Measurements from ENCODE around the gene CYB5B.
"Not testable (repeated sequence)": the region's sequence is repeated elsewhere in the genome, so short reads cannot be mapped to it uniquely, and the experiment has no call there.

CYB5B gene

GRCh38 chr16:69413045-69413664, 11.3 kb upstream of the CYB5B start:
- H3K4me3 ChIP-seq (ENCODE audit: low read depth, low read length): no peak overlapping the region
- no peak for TF ChIP-seq CTCF (IDR thresholded peaks at IDR 0.05; ENCODE audit: low read depth, low read length, missing control alignments)
- no peak for DNase-seq (ENCODE audit: low read depth)
- in situ Hi-C loops (cut with HindIII; ENCODE audit: low sequenced_read_pairs): loop anchor here (5.0 to 25.0 kb wide), 2 partner anchors 99 to 349 kb away; partner anchors contain the start of genes NOB1 and WWP2

GRCh38 chr16:69417520-69418199, 6.8 kb upstream of the CYB5B start:
- in situ Hi-C loops (cut with HindIII; ENCODE audit: low sequenced_read_pairs): loop anchor here (25.0 kb wide), 1 partner anchor 345 kb away; the partner anchor contains the start of genes NOB1 and WWP2
- no peak for TF ChIP-seq CTCF (IDR thresholded peaks at IDR 0.05; ENCODE audit: low read depth, low read length, missing control alignments)
- no peak for DNase-seq (ENCODE audit: low read depth)
- H3K4me3 ChIP-seq (ENCODE audit: low read depth, low read length): no peak overlapping the region

GRCh38 chr16:69419956-69420355, 4.5 kb upstream of the CYB5B start:
- TF ChIP-seq CTCF (IDR thresholded peaks at IDR 0.05; ENCODE audit: low read depth, low read length, missing control alignments): no peak
- no peak for DNase-seq (ENCODE audit: low read depth)
- H3K4me3 ChIP-seq (ENCODE audit: low read depth, low read length): no peak overlapping the region
- in situ Hi-C loops (cut with HindIII; ENCODE audit: low sequenced_read_pairs): loop anchor here (25.0 kb wide), 1 partner anchor 342 kb away; the partner anchor contains the start of genes NOB1 and WWP2

GRCh38 chr16:69423189-69423588, 1.2 kb upstream of the CYB5B start:
- DNase-seq (ENCODE audit: low read depth): no peak
- in situ Hi-C loops (cut with HindIII; ENCODE audit: low sequenced_read_pairs): loop anchor here (25.0 kb wide), 1 partner anchor 339 kb away; the partner anchor contains the start of genes NOB1 and WWP2
- no peak overlapping the region for H3K4me3 ChIP-seq (ENCODE audit: low read depth, low read length)
- TF ChIP-seq CTCF (IDR thresholded peaks at IDR 0.05; ENCODE audit: low read depth, low read length, missing control alignments): no peak

- H3K4me3 ChIP-seq (ENCODE audit: low read depth, low read length): peak overlapping the region; percentile 98
- no peak for TF ChIP-seq CTCF (IDR thresholded peaks at IDR 0.05; ENCODE audit: low read depth, low read length, missing control alignments)
- no peak for DNase-seq (ENCODE audit: low read depth)
- in situ Hi-C loops (cut with HindIII; ENCODE audit: low sequenced_read_pairs): loop anchor here (25.0 kb wide), 1 partner anchor 337 kb away; the partner anchor contains the start of genes NOB1 and WWP2
Observed at GRCh38 chr16:69424935-69425784, 741 bp downstream of the CYB5B start.

- TF ChIP-seq CTCF (IDR thresholded peaks at IDR 0.05; ENCODE audit: low read depth, low read length, missing control alignments): no peak
- in situ Hi-C loops (cut with HindIII; ENCODE audit: low sequenced_read_pairs): no loop called here
- DNase-seq (ENCODE audit: low read depth): no peak
- H3K4me3 ChIP-seq (ENCODE audit: low read depth, low read length): no peak overlapping the region
Observed at GRCh38 chr16:69428652-69429051, 4.2 kb downstream of the CYB5B start.

- H3K4me3 ChIP-seq (ENCODE audit: low read depth, low read length); in situ Hi-C loops (cut with HindIII; ENCODE audit: low sequenced_read_pairs); DNase-seq (ENCODE audit: low read depth): not testable (repeated sequence)
Observed at GRCh38 chr16:69429058-69429640, 4.7 kb downstream of the CYB5B start.
